Uterus (tissue), 4 donors: ENCODE data around the gene ADGRL4. TPM values are rescaled to one million over a fixed set of nuclear protein-coding genes. Genes with fewer than 3 reads are reported as not detected.
"Not testable (repeated sequence)": the region's sequence is repeated elsewhere in the genome, so short reads cannot be mapped to it uniquely, and the experiment has no call there.

Source experiments
- DNase-seq, 2 donors: peaks; one replicate each; pipeline ENCODE4 v3.0.0-alpha.2; 2019 to 2020
- H3K27ac ChIP-seq, 2 donors: fragments of 200-600 bp; sonication (generic); 1 replicate in 1 of 2; 2 replicates in 1 of 2; pipeline ENCODE4 v1.5.1; 2016 to 2018
- H3K27me3 ChIP-seq, 2 donors: fragments of 200-600 bp; sonication (generic); one replicate each; pipeline ENCODE4 v1.5.1; 2018 to 2019; ENCODE audit warnings: control low read depth in 1 of 2
- H3K36me3 ChIP-seq, 2 donors: fragments of 200-600 bp; sonication (generic); one replicate each; pipeline ENCODE4 v1.5.1; 2019; ENCODE audit warnings: control low read depth in 1 of 2
- H3K4me1 ChIP-seq, 2 donors: fragments of 200-600 bp; sonication (generic); one replicate each; pipeline ENCODE4 v1.5.1; 2018 to 2019; ENCODE audit warnings: control low read depth in 1 of 2
- H3K4me3 ChIP-seq, 2 donors: fragments of 200-600 bp; sonication (generic); 1 replicate in 1 of 2; 2 replicates in 1 of 2; pipeline ENCODE4 v1.5.1; 2018 to 2019; ENCODE audit warnings: mild to moderate bottlenecking in 1 of 2
- H3K9me3 ChIP-seq, 2 donors: fragments of 200-600 bp; sonication (generic); one replicate each; pipeline ENCODE4 v1.5.1; 2019; ENCODE audit warnings: control low read depth in 1 of 2
- CTCF ChIP-seq, 4 experiments: fragments of 200-600 bp in 2 of 4; fragments of 450-650 bp in 2 of 4; sonication (generic) in 2 of 4; IDR thresholded peaks; one replicate each; pipeline ENCODE4 v1.5.1; 2016 to 2019; ENCODE audit warnings: antibody characterized with exemption in 4 of 4, mild to moderate bottlenecking in 2 of 4, moderate library complexity in 1 of 4
- POLR2A ChIP-seq, 2 donors: fragments of 450-650 bp; IDR thresholded peaks; one replicate each; pipeline ENCODE4 v1.6.1; 2016; ENCODE audit warnings: antibody characterized with exemption in 2 of 2, mild to moderate bottlenecking in 1 of 2, moderate library complexity in 1 of 2
- intact Hi-C: fragments of 100-400 bp; cut with DNase I; formaldehyde crosslinking; loops from one replicate; pipeline ENCODE4 v1.15.1; 2023; ENCODE audit warnings: low total_unique reads
- total RNA-seq, 4 donors: library from RNA; depleted of rRNA in 3 of 4; stranded (reverse); fragments of >200 nt in 3 of 4; gene quantifications; one replicate each; pipeline versions ENCODE4 v1.1.0 to v1.2.4, GENCODE V29; 2014 to 2023
- donor health status: DM: yes; HTN: yes; CAD: no.

The ADGRL4 gene
- total RNA-seq, 4 donors from 2014 or later = 19.0 to 54.9 (median 30.3) TPM

- Histone ChIP-seq H3K36me3 (no peaks in the 10 kb centered on the region), H3K27ac (no peak overlapping the region), H3K4me1 (no peaks in the 10 kb centered on the region), H3K4me3 (no peak overlapping the region), H3K9me3 (no peaks in the 10 kb centered on the region), H3K27me3 (no peaks in the 10 kb centered on the region)
- intact Hi-C loops = no loop called here
- DNase-seq = no peak
- TF ChIP-seq CTCF (IDR thresholded peaks at IDR 0.05) = no peak
- no peak for TF ChIP-seq POLR2A (IDR thresholded peaks at IDR 0.05)
Measured at GRCh38 chr1:78884685-78885452, 121.7 kb downstream of the ADGRL4 start.

- intact Hi-C loops = no loop called here
- TF ChIP-seq POLR2A (IDR thresholded peaks at IDR 0.05) (no peak), CTCF (IDR thresholded peaks at IDR 0.05) (no peak)
- no peak for DNase-seq
- H3K4me3 ChIP-seq = no peak overlapping the region
- no peaks in the 10 kb centered on the region for H3K4me1 ChIP-seq
- H3K27ac ChIP-seq = no peak overlapping the region
- H3K36me3 ChIP-seq = no peaks in the 10 kb centered on the region
- no peaks in the 10 kb centered on the region for H3K9me3 ChIP-seq
- no peaks in the 10 kb centered on the region for H3K27me3 ChIP-seq
Measured at GRCh38 chr1:78880223-78880622, 126.3 kb downstream of the ADGRL4 start.

- H3K27me3 ChIP-seq, H3K9me3 ChIP-seq, H3K27ac ChIP-seq, H3K36me3 ChIP-seq, H3K4me3 ChIP-seq, DNase-seq, intact Hi-C loops, H3K4me1 ChIP-seq: not testable (repeated sequence)
Measured at GRCh38 chr1:78875986-78876385, 130.5 kb downstream of the ADGRL4 start.

GRCh38 chr1:78872801-78873200, 133.7 kb downstream of the ADGRL4 start:
- H3K27ac ChIP-seq, H3K9me3 ChIP-seq, H3K4me1 ChIP-seq, H3K36me3 ChIP-seq, intact Hi-C loops, H3K4me3 ChIP-seq, H3K27me3 ChIP-seq, DNase-seq: not testable (repeated sequence)

- Histone ChIP-seq H3K9me3 (no peaks in the 10 kb centered on the region), H3K4me1 (no peaks in the 10 kb centered on the region), H3K27me3 (no peaks in the 10 kb centered on the region), H3K27ac (no peak overlapping the region), H3K36me3 (no peaks in the 10 kb centered on the region), H3K4me3 (no peak overlapping the region)
- no peak for TF ChIP-seq CTCF (IDR thresholded peaks at IDR 0.05)
- no peak for TF ChIP-seq POLR2A (IDR thresholded peaks at IDR 0.05)
- intact Hi-C loops = no loop called here
- no peak for DNase-seq
Measured at GRCh38 chr1:78871249-78871648, 135.3 kb downstream of the ADGRL4 start.

- Histone ChIP-seq H3K4me1 (no peaks in the 10 kb centered on the region), H3K27me3 (no peaks in the 10 kb centered on the region), H3K4me3 (no peak overlapping the region), H3K9me3 (no peaks in the 10 kb centered on the region), H3K36me3 (no peaks in the 10 kb centered on the region), H3K27ac (no peak overlapping the region)
- no peak for TF ChIP-seq CTCF (IDR thresholded peaks at IDR 0.05)
- no peak for TF ChIP-seq POLR2A (IDR thresholded peaks at IDR 0.05)
- intact Hi-C loops = no loop called here
- DNase-seq = no peak
Measured at GRCh38 chr1:78869136-78869535, 137.4 kb downstream of the ADGRL4 start.
